HG03039 (cell line): ENCODE results near the gene CST8.

Experiments used
- ATAC-seq: cut with Tn5 transposase; IDR thresholded peaks from one replicate; pipeline ENCODE4 v1.9.1; 2021; ENCODE audit warnings: mild to moderate bottlenecking, moderate library complexity; ENCODE audit not compliant: unreplicated experiment

CST8 gene

DNA sequence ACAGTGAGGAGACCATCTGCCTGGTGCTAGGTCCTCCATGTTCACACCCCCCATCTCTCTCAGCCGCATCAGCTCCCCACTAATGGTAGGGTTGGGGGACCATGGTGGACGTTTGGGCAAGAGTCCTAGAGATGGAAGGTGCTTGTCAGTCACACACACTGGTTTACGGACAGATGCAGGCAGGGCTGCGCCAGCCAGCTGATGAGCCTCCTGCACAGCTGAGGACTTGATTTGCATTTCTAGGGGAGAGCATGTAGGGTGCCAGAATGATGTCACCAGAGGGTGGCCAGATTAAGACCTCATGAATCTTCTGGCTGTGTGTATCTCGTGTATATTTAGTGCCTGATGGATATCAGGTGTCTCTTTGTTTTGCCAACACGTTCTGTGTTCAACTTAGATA lies 28.6 kb downstream of the CST8 start:
- ATAC-seq, result no peak

GRCh38 chr20:23520185-23520584 lies 29.3 kb downstream of the CST8 start:
- no peak for ATAC-seq

- no peak for ATAC-seq
Measured at GRCh38 chr20:23524146-23524545, 33.2 kb downstream of the CST8 start.

GRCh38 chr20:23526850-23527249 lies 35.9 kb downstream of the CST8 start:
- no peak for ATAC-seq

DNA sequence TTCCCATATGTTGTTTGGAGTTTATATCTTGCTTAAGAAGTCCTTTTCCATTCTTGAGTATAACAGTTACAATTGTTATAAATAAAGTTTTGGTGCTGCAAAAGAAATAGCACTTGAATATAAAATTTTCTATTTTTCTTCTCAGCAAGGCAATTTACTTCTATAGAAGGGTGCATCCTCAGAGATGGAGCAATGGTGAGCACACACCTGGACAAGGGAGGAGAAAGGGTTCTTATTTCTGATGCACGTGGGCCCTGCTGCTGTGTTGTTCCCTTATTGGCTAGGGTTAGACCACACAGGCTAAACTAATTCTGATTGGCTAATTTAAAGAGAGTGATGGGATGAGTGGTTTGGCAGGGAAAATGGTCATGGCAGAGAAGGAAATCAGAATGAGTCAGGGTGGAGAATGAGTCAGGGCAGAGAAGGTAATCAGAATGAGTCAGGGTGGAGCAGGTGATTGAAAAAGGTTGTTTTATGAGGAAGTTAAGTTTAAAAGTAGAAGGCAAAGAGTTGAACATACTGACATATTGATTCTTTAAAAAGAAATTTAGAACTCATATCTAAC lies 38.0 kb downstream of the CST8 start:
- ATAC-seq, result no peak

DNA sequence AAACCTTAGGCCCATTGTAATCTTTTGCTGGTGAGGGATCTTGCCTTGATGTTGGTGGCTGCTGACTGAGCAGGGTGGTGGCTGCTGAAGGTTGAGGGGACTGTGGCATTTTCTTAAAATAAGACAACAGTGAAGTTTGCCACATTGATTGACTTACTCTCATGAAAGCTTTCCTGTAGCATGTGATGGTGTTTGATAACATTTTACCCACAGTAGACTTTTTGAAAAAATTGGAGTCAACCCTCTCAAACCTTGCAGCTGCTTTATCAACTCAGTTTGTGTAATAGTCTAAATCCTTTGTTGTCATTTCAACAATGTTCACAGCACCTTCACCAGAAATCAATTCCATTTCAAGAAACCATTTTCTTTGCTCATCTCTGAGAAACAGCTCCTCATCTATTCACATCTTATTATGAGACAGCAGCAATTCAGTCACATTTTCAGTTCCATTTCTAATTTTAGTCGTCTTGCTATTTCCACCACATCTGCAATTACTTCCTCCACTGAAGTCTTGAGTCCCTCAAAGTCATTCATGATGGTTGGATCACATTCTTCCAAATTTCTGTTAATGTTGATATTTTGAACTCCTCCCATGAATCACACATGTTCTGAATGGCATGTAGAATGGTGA lies 40.1 kb downstream of the CST8 start:
- ATAC-seq, result no peak

DNA sequence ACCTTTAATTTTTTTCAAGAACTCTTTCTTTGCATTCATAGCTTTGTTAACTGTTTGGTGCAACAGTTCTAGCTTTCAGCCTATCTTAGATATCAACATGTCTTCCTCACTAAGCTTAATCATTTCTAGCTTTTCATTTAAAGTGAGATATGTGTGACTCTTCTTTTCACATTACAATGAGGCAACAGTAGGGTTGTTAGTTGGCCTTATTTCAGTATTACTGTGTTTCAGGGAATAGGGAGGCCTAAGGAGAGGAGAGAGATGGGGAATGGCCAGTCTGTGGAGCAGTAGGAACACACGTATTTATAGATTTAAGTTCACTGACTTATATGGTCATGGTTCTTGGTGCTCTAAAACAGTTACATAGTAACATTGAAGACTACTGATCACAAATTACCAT lies 41.6 kb downstream of the CST8 start:
- ATAC-seq, result no peak

- ATAC-seq, result no peak
Measured at GRCh38 chr20:23533161-23533560, 42.2 kb downstream of the CST8 start.

GRCh38 chr20:23534801-23535593 lies 44.1 kb downstream of the CST8 start:
- ATAC-seq, result no peak

DNA sequence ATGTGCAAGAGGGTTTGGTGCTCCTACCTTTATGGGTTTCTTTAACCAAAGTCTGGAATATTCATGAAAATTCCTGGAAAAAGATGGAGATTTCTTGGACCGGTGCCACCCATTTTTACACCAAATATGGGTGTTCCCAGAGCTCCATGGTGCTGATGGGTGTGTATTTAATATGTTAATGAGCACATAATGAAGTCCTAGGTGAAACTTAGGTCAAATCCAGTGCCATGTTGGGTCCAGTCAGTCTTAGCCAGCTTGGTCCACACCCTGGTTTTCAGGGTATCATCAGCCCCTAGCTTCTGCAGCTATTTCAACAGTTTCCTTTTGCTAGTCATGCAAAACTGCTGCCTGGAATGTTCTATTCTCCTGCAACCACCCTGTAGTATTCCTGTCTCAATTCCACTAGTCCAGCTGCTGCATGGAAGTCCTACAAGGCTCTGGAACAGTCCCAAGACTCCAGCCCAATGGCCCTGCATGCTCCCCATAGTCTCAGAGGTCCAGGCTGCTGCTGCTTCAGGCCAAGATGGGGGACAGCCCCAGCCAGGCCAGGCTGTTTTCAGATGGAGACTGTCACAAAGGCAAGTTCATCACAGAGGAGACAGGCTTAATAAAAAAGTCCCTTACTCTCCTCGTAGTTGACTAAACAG lies 45.5 kb downstream of the CST8 start:
- ATAC-seq, result no peak

- no peak for ATAC-seq
Measured at GRCh38 chr20:23537030-23537429, 46.1 kb downstream of the CST8 start.

GRCh38 chr20:23540624-23541023 lies 49.7 kb downstream of the CST8 start:
- no peak for ATAC-seq

GRCh38 chr20:23541330-23541729 lies 50.4 kb downstream of the CST8 start:
- no peak for ATAC-seq

- ATAC-seq, result no peak
Measured at GRCh38 chr20:23541776-23542175, 50.9 kb downstream of the CST8 start.

DNA sequence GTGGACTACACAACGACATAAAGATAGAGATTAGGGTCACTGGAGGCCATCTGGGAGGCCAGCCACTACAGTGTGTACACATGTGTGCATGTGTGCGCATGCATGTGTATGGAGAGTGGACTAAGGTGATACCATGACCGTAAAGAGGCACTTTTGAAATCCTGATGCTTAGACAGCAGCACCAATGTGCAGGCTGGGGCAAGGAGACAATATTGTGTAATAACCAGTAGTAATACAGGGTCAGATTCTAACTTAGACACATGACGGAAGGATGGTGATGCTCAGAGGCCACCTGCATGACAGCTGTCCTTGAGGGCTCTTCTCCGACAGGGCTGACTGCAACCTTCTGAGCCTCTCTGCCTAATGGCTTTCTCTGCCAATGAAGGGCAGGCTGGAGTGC lies 51.9 kb downstream of the CST8 start:
- no peak for ATAC-seq

GRCh38 chr20:23544133-23544532 lies 53.2 kb downstream of the CST8 start:
- ATAC-seq, result no peak
